GM12865 (cell line): Measurements from ENCODE around the gene FCRL6.

Experiments used
- DNase-seq: peaks from one replicate; pipeline ENCODE4 v3.0.0; 2010; ENCODE audit warnings: low read depth
- H3K4me3 ChIP-seq: 2 replicates; pipeline ENCODE4 v1.5.1; 2011; ENCODE audit warnings: mild to moderate bottlenecking, low read depth, low read length, control low read depth
- TF ChIP-seq, protein P1 (sequence below): IDR thresholded peaks from 2 replicates; pipeline ENCODE4 v1.5.1; 2011; ENCODE audit warnings: low read length, control low read depth, low read depth, inconsistent platforms; ENCODE audit not compliant: insufficient read depth; ENCODE audit errors: missing control alignments

FCRL6 gene

DNA sequence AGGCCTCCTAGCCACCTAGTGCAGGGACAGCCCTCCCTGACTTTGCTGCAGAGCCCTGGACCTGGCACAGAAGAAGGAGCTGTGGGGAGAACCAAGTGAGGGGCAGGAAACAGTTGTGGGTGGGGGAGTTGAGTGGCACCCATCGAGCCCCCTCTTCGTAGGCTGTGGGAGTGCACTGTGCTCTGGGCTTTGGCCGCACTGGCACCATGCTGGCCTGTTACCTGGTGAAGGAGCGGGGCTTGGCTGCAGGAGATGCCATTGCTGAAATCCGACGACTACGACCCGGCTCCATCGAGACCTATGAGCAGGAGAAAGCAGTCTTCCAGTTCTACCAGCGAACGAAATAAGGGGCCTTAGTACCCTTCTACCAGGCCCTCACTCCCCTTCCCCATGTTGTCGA lies 20.2 kb upstream of the FCRL6 start:
- no peak for DNase-seq
- no peak overlapping the region for H3K4me3 ChIP-seq
- TF ChIP-seq, protein P1, sequence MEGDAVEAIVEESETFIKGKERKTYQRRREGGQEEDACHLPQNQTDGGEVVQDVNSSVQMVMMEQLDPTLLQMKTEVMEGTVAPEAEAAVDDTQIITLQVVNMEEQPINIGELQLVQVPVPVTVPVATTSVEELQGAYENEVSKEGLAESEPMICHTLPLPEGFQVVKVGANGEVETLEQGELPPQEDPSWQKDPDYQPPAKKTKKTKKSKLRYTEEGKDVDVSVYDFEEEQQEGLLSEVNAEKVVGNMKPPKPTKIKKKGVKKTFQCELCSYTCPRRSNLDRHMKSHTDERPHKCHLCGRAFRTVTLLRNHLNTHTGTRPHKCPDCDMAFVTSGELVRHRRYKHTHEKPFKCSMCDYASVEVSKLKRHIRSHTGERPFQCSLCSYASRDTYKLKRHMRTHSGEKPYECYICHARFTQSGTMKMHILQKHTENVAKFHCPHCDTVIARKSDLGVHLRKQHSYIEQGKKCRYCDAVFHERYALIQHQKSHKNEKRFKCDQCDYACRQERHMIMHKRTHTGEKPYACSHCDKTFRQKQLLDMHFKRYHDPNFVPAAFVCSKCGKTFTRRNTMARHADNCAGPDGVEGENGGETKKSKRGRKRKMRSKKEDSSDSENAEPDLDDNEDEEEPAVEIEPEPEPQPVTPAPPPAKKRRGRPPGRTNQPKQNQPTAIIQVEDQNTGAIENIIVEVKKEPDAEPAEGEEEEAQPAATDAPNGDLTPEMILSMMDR = no peak

DNA sequence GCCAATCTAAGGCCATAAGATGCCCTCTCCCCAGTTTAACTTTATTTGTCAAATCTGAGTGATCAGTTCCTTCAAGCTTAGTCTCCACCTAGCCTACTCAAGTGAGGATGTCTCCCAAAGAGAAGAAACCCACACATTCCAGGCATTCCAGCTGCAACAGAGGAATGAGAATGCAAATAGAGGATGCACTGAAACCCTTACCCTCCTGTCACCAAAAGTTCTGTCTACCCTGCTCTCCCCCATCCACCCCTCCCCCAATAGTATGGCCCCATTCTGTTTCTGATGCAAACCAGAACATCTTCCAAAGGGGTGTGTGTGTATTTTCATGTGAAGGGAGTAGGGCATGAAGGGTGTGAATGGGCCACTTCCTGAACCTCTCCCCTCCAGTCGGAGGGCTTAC lies 18.4 kb upstream of the FCRL6 start:
- DNase-seq = no peak
- TF ChIP-seq, protein P1 = no peak
- no peak overlapping the region for H3K4me3 ChIP-seq

DNA sequence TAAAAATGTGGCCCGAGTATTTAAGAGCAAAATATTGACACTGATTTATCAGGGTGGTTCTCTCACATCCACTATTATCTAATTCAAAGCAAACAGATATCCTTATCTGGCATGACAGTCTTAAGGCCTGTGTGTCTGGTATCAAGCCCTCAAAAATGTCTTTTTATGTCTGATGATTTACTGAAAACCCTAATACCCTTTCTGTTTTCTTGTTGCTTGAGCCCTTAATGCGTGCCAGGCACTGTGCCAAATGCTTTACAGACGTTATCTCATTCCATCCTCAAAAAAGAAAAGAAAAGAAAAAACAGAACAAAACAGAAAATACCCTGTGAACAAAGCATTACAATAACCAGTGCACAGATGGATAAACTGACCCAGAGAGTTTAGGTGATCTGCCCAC lies 15.7 kb upstream of the FCRL6 start:
- H3K4me3 ChIP-seq = no peak overlapping the region
- TF ChIP-seq, protein P1 = no peak
- DNase-seq = no peak

DNA sequence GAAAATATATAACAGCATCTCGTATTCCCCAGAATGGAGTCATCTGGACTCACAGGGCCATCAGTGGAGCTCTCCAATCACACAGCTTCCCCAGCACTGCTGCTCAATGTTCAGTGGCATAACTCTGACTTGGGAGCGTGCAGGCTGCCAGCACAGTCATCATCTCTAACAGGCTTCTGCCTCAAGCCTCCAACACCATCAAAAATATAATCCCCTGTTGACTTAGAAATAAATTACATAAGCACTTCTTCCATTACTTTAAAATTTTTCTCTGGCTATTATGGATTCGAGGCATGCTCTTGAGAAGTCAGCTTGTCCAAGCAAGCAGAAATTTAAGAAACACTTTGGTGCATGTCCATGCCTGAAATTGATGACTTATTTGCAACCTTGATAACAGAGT lies 15.2 kb upstream of the FCRL6 start:
- H3K4me3 ChIP-seq = no peak overlapping the region
- DNase-seq = no peak
- TF ChIP-seq, protein P1 = no peak

DNA sequence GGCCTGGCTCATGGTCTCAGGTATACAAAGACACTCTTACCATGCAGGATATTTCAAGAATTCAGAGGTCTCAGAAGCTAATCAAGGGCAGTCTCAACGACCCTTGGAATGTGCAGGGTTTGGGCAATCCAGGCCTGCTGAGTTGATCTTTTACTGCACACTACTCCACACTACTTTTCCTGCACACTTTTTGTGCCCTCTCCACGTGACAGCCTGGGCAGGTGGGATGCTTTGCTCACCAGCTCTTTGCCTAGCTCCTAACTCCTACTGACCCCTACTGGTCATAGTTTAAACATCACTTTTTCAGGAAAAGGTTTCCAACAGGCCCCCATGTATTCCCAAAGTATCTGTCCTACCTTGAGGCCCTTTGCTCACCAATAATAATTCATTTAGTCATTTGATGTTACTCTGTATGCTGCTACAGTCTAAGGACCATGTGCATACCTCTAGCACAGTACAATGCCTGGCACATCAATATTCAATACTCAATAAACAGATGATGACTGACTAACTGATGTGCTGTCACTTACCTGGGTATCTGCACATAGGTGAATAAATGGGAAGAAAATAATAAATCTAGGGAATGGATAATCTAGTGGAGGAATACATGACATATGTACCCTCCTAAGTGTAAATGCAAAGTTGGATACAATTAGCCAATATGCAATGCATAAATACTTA lies 11.8 kb upstream of the FCRL6 start:
- TF ChIP-seq, protein P1 = peak; percentile 57
- no peak overlapping the region for H3K4me3 ChIP-seq
- DNase-seq = peak; percentile 28

DNA sequence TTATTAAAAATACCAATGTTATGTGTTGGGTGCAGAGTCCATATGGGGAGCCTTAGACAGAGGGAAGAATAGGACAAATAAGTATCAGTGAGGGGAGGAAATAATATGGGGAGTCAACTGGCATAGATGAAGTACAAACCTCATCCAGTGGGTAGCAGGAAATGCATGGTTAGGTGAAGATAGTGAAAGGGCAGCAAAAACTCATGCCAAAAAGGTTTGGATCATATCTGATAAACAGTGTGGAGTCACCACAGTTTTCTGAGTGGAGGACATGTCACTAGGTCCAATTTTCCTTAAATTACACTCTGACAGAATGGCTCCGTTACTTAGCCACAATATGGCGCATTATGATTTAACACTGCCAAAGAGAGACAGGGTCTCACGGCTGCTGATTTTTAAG lies 11.1 kb upstream of the FCRL6 start:
- TF ChIP-seq, protein P1 = no peak
- DNase-seq = no peak
- no peak overlapping the region for H3K4me3 ChIP-seq

DNA sequence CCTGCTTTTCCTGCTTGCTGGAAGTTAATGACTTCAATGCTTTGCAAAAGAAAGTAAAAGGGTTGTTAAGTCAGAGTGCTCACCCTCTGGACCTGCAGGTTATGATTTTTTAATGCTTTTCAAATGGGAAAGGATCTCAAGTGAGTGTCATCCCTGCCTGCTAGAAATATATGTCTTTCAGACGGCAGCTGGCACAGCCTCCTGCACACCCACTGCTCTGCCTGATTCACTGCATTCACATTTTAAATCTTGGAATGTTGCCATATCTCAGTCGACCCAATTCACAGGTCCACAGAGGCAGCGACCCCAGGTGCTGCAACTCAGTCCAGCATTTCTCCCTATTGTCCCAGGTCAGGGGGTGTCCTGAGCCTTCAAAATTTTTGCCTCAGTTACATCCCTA lies 10.7 kb upstream of the FCRL6 start:
- no peak for DNase-seq

More for the DNA sequence above, 10.7 kb upstream of the FCRL6 start:
- TF ChIP-seq, protein P1 = no peak
- H3K4me3 ChIP-seq = no peak overlapping the region
